GM18505 (cell line): ENCODE measurements around the gene REPS1.

Experiments used
- ATAC-seq: cut with Tn5 transposase; IDR thresholded peaks from one replicate; pipeline ENCODE4 v1.9.1; 2021; ENCODE audit not compliant: unreplicated experiment
- POLR2A ChIP-seq: IDR thresholded peaks from 4 replicates; pipeline ENCODE4 v1.6.1; 2011; ENCODE audit warnings: borderline replicate concordance; ENCODE audit not compliant: insufficient read depth, insufficient read length; ENCODE audit errors: extremely low read depth

The REPS1 gene

DNA sequence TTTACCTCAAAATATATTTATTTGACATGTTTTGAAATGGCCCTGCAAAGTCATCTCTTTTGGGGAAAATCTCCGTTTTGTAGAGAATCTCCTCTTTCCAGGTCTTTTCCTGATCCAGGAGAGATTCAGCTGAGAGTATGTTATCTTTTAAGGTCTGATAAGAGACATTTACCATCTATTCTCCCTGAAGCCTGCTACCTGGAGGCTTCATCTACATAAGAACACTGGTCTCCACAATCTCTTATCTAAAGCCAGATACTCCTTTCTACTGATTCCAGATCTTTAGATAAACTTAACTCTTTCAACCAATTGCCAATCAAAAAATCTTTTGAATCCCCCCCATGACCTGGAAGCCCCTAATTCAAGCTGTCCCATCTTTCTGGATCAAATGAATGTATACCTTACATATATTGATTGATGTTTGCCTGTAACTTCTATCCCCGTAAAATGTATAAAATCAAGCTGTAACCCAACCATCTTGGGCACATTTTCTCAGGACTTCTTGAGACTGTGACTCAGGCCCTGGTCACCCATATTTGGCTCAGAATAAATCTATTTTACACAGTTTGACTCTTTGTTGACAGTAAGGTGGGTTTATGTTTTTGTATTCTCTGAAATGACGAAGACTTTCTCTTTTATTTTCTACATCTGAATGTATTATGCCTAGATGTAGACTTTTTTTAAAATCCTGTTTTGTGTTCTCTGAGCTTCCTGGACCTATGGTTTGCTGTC lies 96.6 kb downstream of the REPS1 start:
- no peak for TF ChIP-seq POLR2A
- no peak for ATAC-seq

DNA sequence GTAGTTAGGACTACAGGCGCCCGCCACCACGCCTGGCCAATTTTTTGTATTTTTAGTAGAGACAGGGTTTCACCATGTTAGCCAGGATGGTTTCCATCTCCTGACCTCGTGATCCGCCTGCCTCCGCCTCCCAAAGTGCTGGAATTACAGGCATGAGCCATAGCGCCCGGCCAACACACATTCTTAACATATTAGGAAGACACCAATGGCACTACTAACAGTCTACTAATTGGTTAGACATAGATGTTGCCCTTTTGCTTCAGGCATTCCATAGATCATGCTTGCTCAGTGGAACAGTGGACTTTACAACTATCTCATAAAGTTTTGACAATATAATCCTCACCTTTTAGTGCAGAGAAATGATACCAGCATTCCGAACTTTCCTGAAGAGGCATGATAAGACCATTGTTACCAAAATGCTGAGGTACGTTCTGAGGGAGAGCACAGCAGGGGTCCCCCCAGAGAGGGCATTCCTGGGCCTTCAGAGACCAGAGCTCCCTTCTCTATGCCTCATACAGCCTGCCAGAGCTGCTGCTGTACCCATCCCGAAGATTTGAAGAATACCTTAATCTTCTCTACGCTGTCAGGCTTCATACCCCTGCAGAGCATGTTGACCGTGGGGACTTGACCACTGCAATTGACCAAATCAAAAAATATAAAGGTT lies 102.8 kb downstream of the REPS1 start:
- TF ChIP-seq POLR2A: no peak
- no peak for ATAC-seq

DNA sequence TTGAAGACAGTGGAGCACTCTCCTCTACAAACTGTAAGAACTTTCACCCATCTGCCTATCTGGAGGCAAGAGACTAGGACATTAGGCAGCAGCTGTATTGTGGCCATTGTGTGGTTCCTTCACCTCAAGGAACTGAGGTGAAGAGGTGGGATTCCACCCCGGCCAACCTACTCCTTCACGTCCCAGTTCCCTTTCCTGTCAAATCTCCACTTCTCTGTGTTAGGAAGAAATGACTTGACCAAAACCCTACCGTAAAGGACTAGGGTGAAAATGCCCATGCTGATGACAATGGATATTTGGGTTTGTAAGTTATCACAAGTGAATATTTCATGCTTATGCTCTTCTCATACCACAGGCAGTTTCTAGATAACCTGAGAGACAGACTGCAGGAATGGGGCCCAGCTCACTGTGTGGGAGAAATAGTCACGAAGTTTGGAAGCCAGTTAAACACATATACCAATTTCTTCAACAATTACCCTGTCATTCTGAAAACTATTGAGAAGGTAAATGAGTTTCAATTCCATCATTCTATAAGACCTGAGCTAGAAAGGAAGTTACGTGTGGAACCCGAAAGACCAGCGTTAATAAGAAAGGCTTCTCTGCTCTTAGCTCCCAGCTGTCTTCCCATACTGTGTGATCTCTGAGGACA lies 105.6 kb downstream of the REPS1 start:
- TF ChIP-seq POLR2A: peak; percentile 26
- ATAC-seq: peak; percentile 64

DNA sequence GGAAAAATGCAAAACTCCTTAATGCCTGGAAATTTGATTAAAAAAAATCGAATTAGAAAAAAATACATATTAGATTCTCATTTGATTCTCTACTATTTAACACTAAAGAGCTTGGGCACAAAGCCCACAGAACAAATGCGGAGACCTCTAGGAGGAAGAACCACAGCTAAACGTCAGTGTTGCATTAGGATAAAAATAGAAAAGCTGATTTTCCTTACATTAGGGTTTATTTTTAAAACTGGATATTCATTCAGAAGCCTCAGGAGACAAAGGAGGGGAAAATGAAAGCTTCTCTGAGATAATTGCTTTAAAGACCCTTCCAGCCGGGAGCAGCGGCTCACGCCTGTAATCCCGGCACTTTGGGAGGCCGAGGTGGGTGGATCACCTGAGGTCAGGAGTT lies 114.9 kb downstream of the REPS1 start:
- TF ChIP-seq POLR2A: no peak
- no peak for ATAC-seq

DNA sequence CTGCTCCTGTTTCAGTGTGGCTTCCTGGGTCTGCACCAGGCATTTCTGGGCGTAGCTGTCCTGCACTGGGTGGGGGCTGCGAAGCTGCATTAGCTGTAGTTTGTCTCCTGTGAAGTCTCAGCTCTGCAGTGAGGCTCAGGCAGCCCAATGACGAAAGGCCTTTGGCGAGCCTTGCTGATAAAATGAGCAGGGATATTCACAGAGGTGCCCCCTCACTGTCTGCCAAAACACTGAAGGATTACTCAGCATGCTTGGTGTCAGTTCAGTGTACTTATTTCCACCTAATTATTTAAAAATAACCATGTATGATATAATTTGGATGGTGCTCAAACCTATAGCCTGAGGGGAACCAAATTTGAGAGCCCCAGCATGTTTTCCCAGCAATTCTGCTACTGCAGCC lies 118.7 kb downstream of the REPS1 start:
- no peak for TF ChIP-seq POLR2A
- no peak for ATAC-seq

DNA sequence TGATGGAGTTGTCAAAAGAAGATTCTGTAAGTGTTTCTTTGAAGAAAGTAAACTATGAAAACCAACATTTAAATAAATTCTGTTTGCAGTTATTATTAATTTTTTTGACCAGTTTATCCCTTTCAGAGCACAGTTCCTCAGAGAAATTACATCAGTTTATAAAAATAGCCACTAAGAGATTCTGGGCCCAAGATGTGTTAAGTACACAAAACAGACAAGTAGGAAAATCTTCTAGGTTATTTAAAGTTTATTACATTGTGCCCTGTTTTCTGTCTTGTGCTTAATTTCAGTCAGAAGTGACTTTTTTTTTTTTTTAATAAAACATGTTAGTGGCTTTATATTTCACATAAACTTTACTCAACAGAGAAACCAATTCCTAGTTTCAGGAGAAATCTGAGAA lies 119.9 kb downstream of the REPS1 start:
- TF ChIP-seq POLR2A: no peak
- ATAC-seq: no peak

DNA sequence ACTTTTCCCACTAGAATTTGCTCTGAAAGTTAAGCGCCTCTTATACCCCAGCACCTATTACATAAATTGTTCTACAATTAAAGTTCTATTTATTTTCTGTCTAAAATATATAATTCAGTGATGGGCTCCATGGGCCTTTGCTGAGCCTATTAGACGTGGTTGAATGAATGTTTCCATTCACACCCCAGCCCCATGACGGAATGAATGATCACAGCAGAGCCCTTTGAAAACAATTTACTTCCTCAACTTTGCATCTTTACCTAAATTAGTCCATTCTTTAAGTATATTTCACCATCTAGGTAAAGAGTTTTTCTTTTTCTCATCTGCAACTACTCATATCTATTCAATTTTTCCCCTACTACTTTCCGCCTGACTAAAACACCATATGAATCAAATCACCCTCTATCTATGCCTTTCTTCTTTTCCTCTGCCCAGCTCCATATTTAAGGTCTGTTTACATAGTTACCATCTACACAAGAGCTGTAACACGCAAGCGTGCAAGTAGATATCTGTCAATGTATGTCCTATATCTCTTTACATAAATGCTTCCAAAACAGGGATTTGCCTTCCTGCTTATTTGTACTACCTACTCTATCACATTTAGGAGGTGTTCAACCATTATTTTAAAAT lies 122.5 kb downstream of the REPS1 start:
- no peak for TF ChIP-seq POLR2A
- ATAC-seq: no peak

DNA sequence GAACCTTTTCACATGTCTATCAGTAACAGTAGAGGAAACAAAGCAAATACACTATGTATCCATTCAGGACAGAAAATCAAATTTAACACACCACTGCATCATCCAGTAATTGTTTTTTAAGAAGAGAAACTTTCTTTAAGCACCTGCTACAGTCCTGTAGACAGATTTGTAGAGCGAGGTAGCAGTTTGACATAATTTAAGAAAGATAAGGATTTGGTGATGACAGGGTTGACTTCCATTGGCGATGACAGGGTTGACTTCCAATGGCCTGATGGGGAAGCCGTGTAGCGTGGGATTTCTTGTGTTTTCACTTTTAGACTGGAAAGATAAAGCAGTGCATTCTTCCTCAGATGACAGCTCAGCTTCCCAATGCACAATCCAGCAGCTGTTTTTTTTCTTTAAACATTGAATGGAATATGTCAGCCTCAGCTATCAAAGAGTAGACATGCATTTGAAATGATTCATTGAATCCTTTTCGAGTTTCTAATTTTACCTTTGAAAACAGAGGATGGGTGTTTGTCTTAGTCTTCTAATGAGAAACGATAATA lies 123.6 kb downstream of the REPS1 start:
- ATAC-seq: no peak
- no peak for TF ChIP-seq POLR2A

DNA sequence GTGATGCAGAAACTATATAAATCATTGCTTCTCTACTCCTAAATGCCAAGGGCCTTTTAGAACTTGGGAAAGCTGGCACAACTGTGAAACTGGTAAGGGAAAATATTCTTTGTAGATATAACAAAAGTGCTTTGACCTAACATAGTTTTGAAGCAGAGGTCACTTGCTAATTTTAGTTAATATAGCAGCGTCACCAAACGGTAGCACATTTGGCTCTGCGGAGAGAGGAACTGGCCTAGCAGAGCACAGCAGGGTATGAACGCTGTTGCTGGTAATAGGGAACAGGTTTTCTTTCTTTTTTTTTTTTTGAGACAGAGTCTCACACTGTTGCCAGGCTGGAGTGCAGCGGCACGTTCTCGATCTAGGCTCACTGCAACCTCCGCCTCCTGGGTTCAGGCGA lies 124.7 kb downstream of the REPS1 start:
- no peak for TF ChIP-seq POLR2A
- no peak for ATAC-seq

DNA sequence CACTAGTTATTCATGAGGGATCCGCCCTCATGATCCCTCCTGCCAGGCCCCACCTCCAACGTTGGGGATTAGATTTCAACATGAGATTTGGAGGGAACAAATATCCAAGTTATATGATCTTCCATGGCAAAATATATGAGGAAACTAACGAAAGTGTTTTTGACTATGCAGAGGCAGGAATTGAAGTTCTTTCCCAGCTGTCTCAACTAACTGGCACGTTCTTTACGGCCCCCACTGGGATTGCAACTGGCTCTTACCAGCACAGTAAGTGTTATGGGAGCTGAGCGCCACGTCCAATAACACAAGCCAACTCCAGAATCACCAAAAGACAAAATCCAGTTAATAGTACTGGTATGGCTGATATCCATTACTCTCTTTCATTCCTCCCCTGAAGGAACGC lies 125.6 kb downstream of the REPS1 start:
- no peak for ATAC-seq
- TF ChIP-seq POLR2A: no peak

DNA sequence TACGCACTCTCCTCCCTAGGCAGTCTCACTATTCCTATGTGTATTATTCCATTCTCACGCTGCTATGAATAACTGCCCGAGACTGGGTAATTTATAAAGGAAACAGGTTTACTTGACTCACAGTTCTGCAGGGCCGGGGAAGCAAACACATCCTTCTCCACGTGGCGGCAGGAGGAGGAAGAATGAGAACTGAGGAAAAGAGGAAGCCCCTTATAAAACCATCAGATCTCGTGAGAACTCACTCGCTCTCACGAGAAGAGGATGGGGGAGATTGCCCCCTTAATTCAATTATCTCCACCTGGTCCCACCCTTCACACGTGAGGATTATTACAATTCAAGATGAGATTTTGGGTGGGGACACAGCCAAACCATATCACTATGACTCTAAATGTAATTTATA lies 130.3 kb downstream of the REPS1 start:
- TF ChIP-seq POLR2A: no peak
- ATAC-seq: no peak

DNA sequence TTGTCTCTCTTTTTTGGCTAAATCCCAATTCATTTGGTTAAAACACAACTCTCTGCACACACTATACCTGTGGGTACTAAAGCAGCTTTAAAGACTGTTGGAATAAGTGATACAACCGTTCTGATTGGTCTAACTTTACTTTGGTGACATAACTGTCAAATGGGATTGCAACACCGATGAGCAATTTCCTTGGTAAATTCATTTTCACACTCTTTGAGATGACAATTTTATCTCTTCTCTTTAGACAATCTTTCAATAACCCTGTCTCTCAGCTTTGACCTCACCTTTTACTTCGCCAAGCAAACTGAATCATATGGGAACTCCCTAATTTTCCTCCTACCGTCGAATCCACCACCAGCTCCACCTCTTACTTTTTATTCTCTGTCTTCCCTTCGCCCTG lies 131.4 kb downstream of the REPS1 start:
- no peak for ATAC-seq
- no peak for TF ChIP-seq POLR2A
